Mesendoderm (in vitro differentiated cells): ENCODE results near the gene ZFPM1.
A peak's percentile ranks its signal among the peaks of the same experiment; 100 is the strongest.

ENCODE experiments used
- DNase-seq: peaks from one replicate; pipeline ENCODE4 v3.0.0; 2013
- H2AK5ac ChIP-seq: 2 replicates; pipeline ENCODE4 v1.6.1; 2013; ENCODE audit warnings: low read length, inconsistent platforms
- H2BK120ac ChIP-seq: 2 replicates; pipeline ENCODE4 v1.6.1; 2013; ENCODE audit warnings: low read depth, mild to moderate bottlenecking, low read length, moderate library complexity, mixed read lengths
- H2BK15ac ChIP-seq: replicated peaks from 2 replicates; pipeline ENCODE4 v1.6.1; 2013; ENCODE audit warnings: low read depth, mild to moderate bottlenecking, moderate library complexity
- H2BK5ac ChIP-seq: 2 replicates; pipeline ENCODE4 v1.6.1; 2013; ENCODE audit warnings: low read length, inconsistent platforms
- H3K18ac ChIP-seq: 2 replicates; pipeline ENCODE4 v1.6.1; 2013; ENCODE audit warnings: mild to moderate bottlenecking, low read length, mixed read lengths
- H3K23ac ChIP-seq: one replicate; pipeline ENCODE4 v1.6.1; 2013; ENCODE audit warnings: low read length
- H3K27ac ChIP-seq: 2 replicates; pipeline ENCODE4 v1.5.1; 2013; ENCODE audit warnings: low read depth, mild to moderate bottlenecking, inconsistent platforms, low read length, moderate library complexity
- H3K27me3 ChIP-seq: 2 replicates; pipeline ENCODE4 v1.6.1; 2013; ENCODE audit warnings: low read length, control low read depth, mild to moderate bottlenecking, inconsistent platforms; ENCODE audit not compliant: insufficient read depth, poor library complexity
- H3K36me3 ChIP-seq: 2 replicates; pipeline ENCODE4 v1.6.1; 2013; ENCODE audit warnings: low read length, inconsistent platforms; ENCODE audit not compliant: control insufficient read depth, insufficient read depth
- H3K4ac ChIP-seq: one replicate; pipeline ENCODE4 v1.6.1; 2013; ENCODE audit warnings: low read depth, mild to moderate bottlenecking, low read length, moderate library complexity
- H3K4me1 ChIP-seq: 2 replicates; pipeline ENCODE4 v1.6.1; 2013; ENCODE audit warnings: low read depth, low read length, inconsistent platforms; ENCODE audit not compliant: control insufficient read depth
- H3K4me2 ChIP-seq: 2 replicates; pipeline ENCODE4 v1.6.1; 2013; ENCODE audit warnings: low read length
- H3K4me3 ChIP-seq: 2 replicates; pipeline ENCODE4 v1.5.1; 2013; ENCODE audit warnings: mild to moderate bottlenecking, low read length
- H3K56ac ChIP-seq: one replicate; pipeline ENCODE4 v1.6.1; 2013; ENCODE audit warnings: low read length
- H3K79me1 ChIP-seq: 2 replicates; pipeline ENCODE4 v1.6.1; 2013; ENCODE audit warnings: low read length, inconsistent platforms
- H3K79me2 ChIP-seq: 2 replicates; pipeline ENCODE4 v1.6.1; 2013; ENCODE audit warnings: mild to moderate bottlenecking, low read length; ENCODE audit not compliant: control insufficient read depth, insufficient read depth
- H3K9ac ChIP-seq: 2 replicates; pipeline ENCODE4 v1.6.1; 2013; ENCODE audit warnings: low read length, inconsistent platforms
- H4K5ac ChIP-seq: one replicate; pipeline ENCODE4 v1.6.1; 2013; ENCODE audit warnings: low read length
- H4K8ac ChIP-seq: one replicate; pipeline ENCODE4 v1.6.1; 2013; ENCODE audit warnings: low read depth, mild to moderate bottlenecking, control low read depth, low read length, moderate library complexity
- WGBS: extraction: QIAGEN DNeasy Blood & Tissue Kit; methylation state at CpG from one replicate; pipeline ENCODE4 v1.1.7; 2013; ENCODE audit warnings: low lambda C conversion rate, missing lambda C conversion rate; ENCODE audit not compliant: insufficient coverage; ENCODE audit errors: extremely low coverage; 5-methylcytosine and 5-hydroxymethylcytosine counted together

Gene ZFPM1

DNA sequence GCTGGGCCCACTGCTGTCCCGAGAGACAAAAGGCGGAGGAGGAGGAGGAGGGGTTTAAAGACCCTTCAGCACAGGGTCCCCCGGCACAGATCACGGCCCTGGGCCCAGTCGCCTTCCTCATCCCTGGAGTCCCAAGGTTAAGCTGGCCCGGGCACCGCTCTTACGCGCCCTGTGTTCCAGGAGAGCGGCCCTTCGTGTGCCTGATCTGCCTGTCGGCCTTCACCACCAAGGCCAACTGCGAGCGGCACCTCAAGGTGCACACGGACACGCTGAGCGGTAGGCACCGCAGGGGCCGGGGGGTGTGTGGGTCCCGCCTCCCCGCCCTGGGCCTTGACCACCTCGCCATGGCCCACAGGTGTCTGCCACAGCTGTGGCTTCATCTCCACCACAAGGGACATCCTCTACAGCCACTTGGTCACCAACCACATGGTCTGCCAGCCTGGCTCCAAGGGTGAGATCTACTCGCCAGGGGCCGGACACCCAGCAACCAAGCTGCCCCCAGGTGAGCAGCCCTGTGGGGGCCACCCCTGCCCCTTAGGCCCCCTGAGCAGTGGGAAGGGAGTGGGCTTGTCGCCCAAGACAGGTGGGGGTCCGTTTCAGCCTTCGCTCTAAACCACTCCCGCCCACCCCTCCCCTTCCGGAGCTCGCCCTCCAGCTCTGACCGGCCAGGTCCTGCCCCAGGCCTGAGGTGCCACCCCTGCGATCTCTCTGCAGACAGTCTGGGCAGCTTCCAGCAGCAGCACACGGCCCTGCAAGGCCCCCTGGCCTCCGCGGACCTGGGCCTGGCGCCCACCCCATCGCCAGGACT, 79.6 kb downstream of the ZFPM1 start:
- no peak overlapping the region for H2BK120ac ChIP-seq
- no peak overlapping the region for H2AK5ac ChIP-seq
- H3K4me2 ChIP-seq: no peak overlapping the region
- no CpG with 5 or more reads among the region's 37 CpGs for WGBS
- no peak overlapping the region for H2BK15ac ChIP-seq
- H3K4ac ChIP-seq: no peak overlapping the region
- H3K23ac ChIP-seq: no peak overlapping the region
- no peak overlapping the region for H4K8ac ChIP-seq
- peak overlapping the region; percentile 63 for H3K9ac ChIP-seq
- no peak overlapping the region for H3K4me3 ChIP-seq
- H3K56ac ChIP-seq: peak overlapping the region; percentile 67
- H2BK5ac ChIP-seq: no peak overlapping the region
- H3K4me1 ChIP-seq: peaks cover 2% of the 10 kb centered on the region
- no peak overlapping the region for H4K5ac ChIP-seq
- H3K27me3 ChIP-seq: no peaks in the 10 kb centered on the region
- no peak for DNase-seq
- H3K36me3 ChIP-seq: no peaks in the 10 kb centered on the region
- H3K79me2 ChIP-seq: no peaks in the 10 kb centered on the region
- H3K79me1 ChIP-seq: peaks cover 4% of the 10 kb centered on the region
- H3K27ac ChIP-seq: no peak overlapping the region
- H3K18ac ChIP-seq: peak overlapping the region; percentile 64

DNA sequence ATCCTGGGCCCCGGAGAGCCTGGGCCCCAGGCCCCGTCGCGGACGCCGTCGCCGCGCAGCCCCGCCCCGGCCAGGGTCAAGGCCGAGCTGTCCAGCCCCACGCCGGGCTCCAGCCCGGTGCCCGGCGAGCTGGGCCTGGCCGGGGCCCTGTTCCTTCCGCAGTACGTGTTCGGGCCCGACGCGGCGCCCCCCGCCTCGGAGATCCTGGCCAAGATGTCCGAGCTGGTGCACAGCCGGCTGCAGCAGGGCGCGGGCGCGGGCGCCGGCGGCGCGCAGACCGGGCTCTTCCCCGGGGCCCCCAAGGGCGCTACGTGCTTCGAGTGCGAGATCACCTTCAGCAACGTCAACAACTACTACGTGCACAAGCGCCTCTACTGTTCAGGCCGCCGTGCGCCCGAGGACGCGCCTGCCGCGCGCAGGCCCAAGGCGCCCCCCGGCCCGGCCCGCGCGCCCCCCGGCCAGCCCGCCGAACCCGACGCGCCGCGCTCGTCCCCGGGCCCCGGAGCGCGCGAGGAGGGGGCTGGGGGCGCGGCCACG, 80.4 kb downstream of the ZFPM1 start:
- WGBS: no CpG with 5 or more reads among the region's 79 CpGs
- Histone ChIP-seq H2AK5ac (no peak overlapping the region), H3K79me1 (peaks cover 4% of the 10 kb centered on the region), H3K9ac (peak overlapping the region; percentile 84), H4K8ac (no peak overlapping the region), H3K56ac (peak overlapping the region; percentile 96), H2BK120ac (no peak overlapping the region), H2BK15ac (no peak overlapping the region), H3K18ac (peak overlapping the region; percentile 64), H3K4me1 (peaks cover 2% of the 10 kb centered on the region), H3K23ac (no peak overlapping the region), H4K5ac (no peak overlapping the region), H3K4ac (peak overlapping the region; percentile 27), H3K36me3 (no peaks in the 10 kb centered on the region), H3K27me3 (no peaks in the 10 kb centered on the region), H3K4me3 (no peak overlapping the region), H2BK5ac (no peak overlapping the region), H3K27ac (peak overlapping the region; percentile 17), H3K4me2 (peak overlapping the region; percentile 38), H3K79me2 (no peaks in the 10 kb centered on the region)
- DNase-seq: peak; percentile 70

- peak overlapping the region; percentile 77 for H4K8ac ChIP-seq
- peak overlapping the region; percentile 89 for H3K4ac ChIP-seq
- peak overlapping the region; percentile 60 for H3K27ac ChIP-seq
- no peaks in the 10 kb centered on the region for H3K79me2 ChIP-seq
- no peak overlapping the region for H2BK120ac ChIP-seq
- no CpG with 5 or more reads among the region's 114 CpGs for WGBS
- no peaks in the 10 kb centered on the region for H3K36me3 ChIP-seq
- H3K27me3 ChIP-seq: no peaks in the 10 kb centered on the region
- no peak overlapping the region for H2BK15ac ChIP-seq
- peak overlapping the region; percentile 89 for H3K23ac ChIP-seq
- peak overlapping the region; percentile 97 for H3K9ac ChIP-seq
- peak; percentile 71 for DNase-seq
- peak overlapping the region; percentile 48 for H3K4me2 ChIP-seq
- H2AK5ac ChIP-seq: no peak overlapping the region
- H3K56ac ChIP-seq: peak overlapping the region; percentile 98
- H3K79me1 ChIP-seq: peaks cover 4% of the 10 kb centered on the region
- peak overlapping the region; percentile 73 for H3K18ac ChIP-seq
- H3K4me3 ChIP-seq: peak overlapping the region; percentile 77
- peak overlapping the region; percentile 70 for H2BK5ac ChIP-seq
- no peak overlapping the region for H4K5ac ChIP-seq
- H3K4me1 ChIP-seq: peaks cover 2% of the 10 kb centered on the region
Measured at GRCh38 chr16:88533932-88534637, 81.0 kb downstream of the ZFPM1 start.

DNA sequence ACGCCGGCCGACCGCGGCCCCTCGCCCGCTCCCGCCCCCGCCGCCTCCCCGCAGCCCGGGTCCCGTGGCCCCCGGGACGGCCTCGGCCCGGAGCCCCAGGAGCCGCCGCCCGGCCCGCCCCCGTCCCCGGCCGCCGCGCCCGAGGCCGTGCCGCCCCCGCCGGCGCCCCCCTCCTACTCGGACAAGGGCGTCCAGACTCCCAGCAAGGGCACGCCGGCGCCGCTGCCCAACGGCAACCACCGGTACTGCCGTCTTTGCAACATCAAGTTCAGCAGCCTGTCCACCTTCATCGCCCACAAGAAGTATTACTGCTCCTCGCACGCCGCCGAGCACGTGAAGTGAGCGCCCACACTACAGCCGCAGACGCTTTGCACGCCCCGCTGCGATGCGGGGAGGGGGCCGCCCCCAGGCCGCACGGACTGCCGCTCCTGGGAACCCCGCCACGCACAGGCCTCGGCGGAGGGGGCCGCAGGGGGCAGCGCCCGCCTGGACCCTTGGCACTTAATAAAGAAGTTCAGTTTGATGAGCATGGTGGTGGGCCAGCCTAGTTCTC, 81.6 kb downstream of the ZFPM1 start:
- Histone ChIP-seq H3K4me3 (peak overlapping the region; percentile 13), H4K5ac (no peak overlapping the region), H3K79me2 (no peaks in the 10 kb centered on the region), H3K9ac (peak overlapping the region; percentile 97), H2BK15ac (no peak overlapping the region), H2BK5ac (no peak overlapping the region), H3K18ac (peak overlapping the region; percentile 73), H3K4ac (peak overlapping the region; percentile 89), H3K27ac (no peak overlapping the region), H3K27me3 (no peaks in the 10 kb centered on the region), H3K23ac (peak overlapping the region; percentile 80), H2BK120ac (no peak overlapping the region), H3K79me1 (peaks cover 4% of the 10 kb centered on the region), H2AK5ac (no peak overlapping the region), H3K56ac (peak overlapping the region; percentile 98), H4K8ac (peak overlapping the region; percentile 77), H3K4me2 (peak overlapping the region; percentile 35), H3K4me1 (peaks cover 2% of the 10 kb centered on the region), H3K36me3 (no peaks in the 10 kb centered on the region)
- WGBS: no CpG with 5 or more reads among the region's 65 CpGs
- peak; percentile 44 for DNase-seq

DNA sequence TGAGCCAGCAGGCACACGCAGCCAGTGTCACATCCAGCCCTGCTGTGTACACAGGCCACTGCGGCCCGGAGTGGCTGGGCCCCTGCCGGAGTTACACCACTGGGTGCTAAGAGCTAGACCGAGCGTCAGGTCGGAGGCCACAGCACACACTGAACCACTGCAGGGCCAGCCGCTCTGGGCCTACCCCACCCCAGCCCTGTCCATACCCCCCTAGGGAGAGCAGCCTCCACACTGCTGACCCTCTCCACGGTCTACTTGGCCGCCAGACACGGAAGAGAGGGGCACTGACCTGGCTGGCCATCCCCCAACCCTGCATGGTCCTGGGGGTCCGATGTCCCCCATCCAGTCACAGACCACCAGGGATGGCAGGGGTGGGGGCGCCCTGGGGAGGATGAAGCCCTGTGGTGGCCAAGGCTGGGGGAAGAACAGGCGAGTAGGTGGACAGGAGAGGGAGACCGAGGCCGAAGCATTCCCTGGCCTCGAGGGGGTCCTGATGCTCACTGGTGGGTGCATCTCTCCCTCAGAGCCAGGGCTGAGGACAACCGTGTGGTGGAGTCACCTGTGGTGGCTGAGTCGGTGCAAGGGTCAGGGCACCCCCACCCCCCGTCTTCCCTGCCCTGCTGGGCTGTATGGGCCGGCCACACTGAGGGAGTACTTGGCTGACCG, 82.2 kb downstream of the ZFPM1 start:
- Histone ChIP-seq H3K79me1 (peaks cover 4% of the 10 kb centered on the region), H3K4me1 (peaks cover 2% of the 10 kb centered on the region), H2BK120ac (no peak overlapping the region), H4K5ac (no peak overlapping the region), H2BK5ac (no peak overlapping the region), H3K4me3 (no peak overlapping the region), H2AK5ac (no peak overlapping the region), H3K36me3 (no peaks in the 10 kb centered on the region), H3K4me2 (peak overlapping the region; percentile 35), H3K27me3 (no peaks in the 10 kb centered on the region), H3K4ac (no peak overlapping the region), H4K8ac (no peak overlapping the region), H3K56ac (peak overlapping the region; percentile 87), H3K18ac (no peak overlapping the region), H3K79me2 (no peaks in the 10 kb centered on the region), H2BK15ac (no peak overlapping the region), H3K27ac (no peak overlapping the region), H3K9ac (peak overlapping the region; percentile 62), H3K23ac (peak overlapping the region; percentile 80)
- DNase-seq: no peak
- no CpG with 5 or more reads among the region's 22 CpGs for WGBS
